ENCODE measurements around the gene RAMAC. TPM values are rescaled to one million over a fixed set of nuclear protein-coding genes. Genes with fewer than 3 reads are reported as not detected.

Gene RAMAC
- total RNA-seq, 1 experiment from 2014 or later = 18.7 TPM

- H3K79me2 ChIP-seq (ENCODE audit: low read depth) = no peaks in the 10 kb centered on the region
- H4K20me1 ChIP-seq (ENCODE audit: insufficient read depth) = no peaks in the 10 kb centered on the region
- no peaks in the 10 kb centered on the region for H3F3A ChIP-seq (ENCODE audit: insufficient read depth, low read depth)
- TF ChIP-seq EZH2 (IDR thresholded peaks at IDR 0.05; ENCODE audit: low read depth) = no peak
- TF ChIP-seq CTCF (conservative IDR thresholded peaks at IDR 0.05) = no peak
- H3K9me2 ChIP-seq (ENCODE audit: insufficient read depth) = no peaks in the 10 kb centered on the region
- no peak for DNase-seq
- no peak overlapping the region for H3K4me2 ChIP-seq
- POLR2A ChIA-PET (ENCODE audit: unreplicated experiment) = no interaction called here
- no TSS peak for BruUV-seq (replicated peaks)
- no peaks in the 10 kb centered on the region for H3K9me3 ChIP-seq (ENCODE audit: insufficient read depth, low read depth)
- intact Hi-C loops (cut with micrococcal nuclease; ENCODE audit: unreplicated experiment) = no loop called here
- CTCF ChIA-PET = no interaction called here
- no peak overlapping the region for H3K4me3 ChIP-seq
- H2AFZ ChIP-seq = no peak overlapping the region
- H3K36me3 ChIP-seq (ENCODE audit: low read depth) = no peaks in the 10 kb centered on the region
- H3K4me1 ChIP-seq (replicated peaks; ENCODE audit: insufficient read depth) = no peaks in the 10 kb centered on the region
- H3K27ac ChIP-seq = no peak overlapping the region
- peaks cover 7% of the 10 kb centered on the region; the same call in 1 of the 2 replicates for H3K27me3 ChIP-seq (ENCODE audit: insufficient read depth, low read depth)
Observed at GRCh38 chr15:82950295-82950694, 35.7 kb upstream of the RAMAC start.

- POLR2A ChIA-PET (ENCODE audit: unreplicated experiment) = no interaction called here
Observed at GRCh38 chr15:82950746-82951370, 35.2 kb upstream of the RAMAC start.

GRCh38 chr15:82951472-82952157, 34.4 kb upstream of the RAMAC start:
- H3K4me1 ChIP-seq (replicated peaks; ENCODE audit: insufficient read depth) = no peaks in the 10 kb centered on the region
- BruUV-seq (replicated peaks) = TSS peak; percentile 57
- intact Hi-C loops (cut with micrococcal nuclease; ENCODE audit: unreplicated experiment) = no loop called here
- peak overlapping the region; percentile 40; the same call in 1 of the 2 replicates for H2AFZ ChIP-seq
- CTCF ChIA-PET = no interaction called here
- no peaks in the 10 kb centered on the region for H4K20me1 ChIP-seq (ENCODE audit: insufficient read depth)
- TF ChIP-seq EZH2 (IDR thresholded peaks at IDR 0.05; ENCODE audit: low read depth) = no peak
- no peak for TF ChIP-seq CTCF (conservative IDR thresholded peaks at IDR 0.05)
- peak overlapping the region; percentile 60 for H3K4me2 ChIP-seq
- peaks cover 7% of the 10 kb centered on the region; the same call in 1 of the 2 replicates for H3K27me3 ChIP-seq (ENCODE audit: insufficient read depth, low read depth)
- H3K9me3 ChIP-seq (ENCODE audit: insufficient read depth, low read depth) = no peaks in the 10 kb centered on the region
- peak overlapping the region; percentile 47; the same call in 1 of the 2 replicates for H3K4me3 ChIP-seq
- no peak for DNase-seq
- no peaks in the 10 kb centered on the region for H3F3A ChIP-seq (ENCODE audit: insufficient read depth, low read depth)
- H3K79me2 ChIP-seq (ENCODE audit: low read depth) = no peaks in the 10 kb centered on the region
- H3K36me3 ChIP-seq (ENCODE audit: low read depth) = no peaks in the 10 kb centered on the region
- POLR2A ChIA-PET (ENCODE audit: unreplicated experiment) = no interaction called here
- no peaks in the 10 kb centered on the region for H3K9me2 ChIP-seq (ENCODE audit: insufficient read depth)
- no peak overlapping the region for H3K27ac ChIP-seq

More at GRCh38 chr15:82950746-82951370, 35.2 kb upstream of the RAMAC start:
- peaks cover 7% of the 10 kb centered on the region; the same call in 1 of the 2 replicates for H3K27me3 ChIP-seq (ENCODE audit: insufficient read depth, low read depth)
- H3K4me2 ChIP-seq = peak overlapping the region; percentile 60; the same call in 1 of the 2 replicates
- CTCF ChIA-PET = no interaction called here
- H3K9me3 ChIP-seq (ENCODE audit: insufficient read depth, low read depth) = no peaks in the 10 kb centered on the region
- no peaks in the 10 kb centered on the region for H4K20me1 ChIP-seq (ENCODE audit: insufficient read depth)
- no peak overlapping the region for H3K27ac ChIP-seq
- H3K4me3 ChIP-seq = no peak overlapping the region
- no TSS peak for BruUV-seq (replicated peaks)
- H3K9me2 ChIP-seq (ENCODE audit: insufficient read depth) = no peaks in the 10 kb centered on the region
- TF ChIP-seq EZH2 (IDR thresholded peaks at IDR 0.05; ENCODE audit: low read depth) (no peak), CTCF (conservative IDR thresholded peaks at IDR 0.05) (no peak)
- no peaks in the 10 kb centered on the region for H3F3A ChIP-seq (ENCODE audit: insufficient read depth, low read depth)
- no peaks in the 10 kb centered on the region for H3K4me1 ChIP-seq (replicated peaks; ENCODE audit: insufficient read depth)
- intact Hi-C loops (cut with micrococcal nuclease; ENCODE audit: unreplicated experiment) = no loop called here
- H3K79me2 ChIP-seq (ENCODE audit: low read depth) = no peaks in the 10 kb centered on the region
- no peak overlapping the region for H2AFZ ChIP-seq
- no peak for DNase-seq
- no peaks in the 10 kb centered on the region for H3K36me3 ChIP-seq (ENCODE audit: low read depth)
